ENCODE measurements around the gene ELMO1.

The ELMO1 gene

GRCh38 chr7:37209195-37209594, 239.5 kb downstream of the ELMO1 start:
- FAIRE-seq = no peak

GRCh38 chr7:37208528-37208927, 240.1 kb downstream of the ELMO1 start:
- peak; percentile 76 for FAIRE-seq

GRCh38 chr7:37206192-37206591, 242.5 kb downstream of the ELMO1 start:
- FAIRE-seq = no peak

GRCh38 chr7:37205451-37205850, 243.2 kb downstream of the ELMO1 start:
- no peak for FAIRE-seq

GRCh38 chr7:37201876-37202198, 246.8 kb downstream of the ELMO1 start:
- no peak for FAIRE-seq

- peak; percentile 91 for FAIRE-seq
Measured at GRCh38 chr7:37201003-37201875, 247.4 kb downstream of the ELMO1 start.

- peak; percentile 92 for FAIRE-seq
Measured at GRCh38 chr7:37198906-37199485, 249.7 kb downstream of the ELMO1 start.

- no peak for FAIRE-seq
Measured at GRCh38 chr7:37198041-37198905, 250.4 kb downstream of the ELMO1 start.

- FAIRE-seq = no peak
Measured at GRCh38 chr7:37197108-37197507, 251.6 kb downstream of the ELMO1 start.

- no peak for FAIRE-seq
Measured at GRCh38 chr7:37196676-37197075, 252.0 kb downstream of the ELMO1 start.

- no peak for FAIRE-seq
Measured at GRCh38 chr7:37195388-37195787, 253.3 kb downstream of the ELMO1 start.

- no peak for FAIRE-seq
Measured at GRCh38 chr7:37194943-37195342, 253.7 kb downstream of the ELMO1 start.

GRCh38 chr7:37193775-37194135, 254.9 kb downstream of the ELMO1 start:
- FAIRE-seq = no peak

GRCh38 chr7:37193087-37193774, 255.4 kb downstream of the ELMO1 start:
- no peak for FAIRE-seq

- FAIRE-seq = no peak
Measured at GRCh38 chr7:37191797-37192196, 256.9 kb downstream of the ELMO1 start.

- no peak for FAIRE-seq
Measured at GRCh38 chr7:37187179-37187578, 261.5 kb downstream of the ELMO1 start.

- no peak for FAIRE-seq
Measured at GRCh38 chr7:37186753-37187152, 261.9 kb downstream of the ELMO1 start.

- FAIRE-seq = no peak
Measured at GRCh38 chr7:37181550-37181932, 267.1 kb downstream of the ELMO1 start.

- FAIRE-seq = no peak
Measured at GRCh38 chr7:37180828-37181549, 267.7 kb downstream of the ELMO1 start.

- FAIRE-seq = no peak
Measured at GRCh38 chr7:37176079-37176478, 272.6 kb downstream of the ELMO1 start.

GRCh38 chr7:37174460-37174859, 274.2 kb downstream of the ELMO1 start:
- FAIRE-seq = no peak

- FAIRE-seq = no peak
Measured at GRCh38 chr7:37173670-37174069, 275.0 kb downstream of the ELMO1 start.
